ENCODE measurements around the gene UNC13C.

- no peak for TF ChIP-seq EZH2 (IDR thresholded peaks at IDR 0.05; ENCODE audit: borderline replicate concordance)
- no peak for TF ChIP-seq CTCF (IDR thresholded peaks at IDR 0.05; ENCODE audit: poor library complexity)
These were observed 153.2 kb downstream of the UNC13C start for GRCh38 chr15:54131410-54131809.
